Hepatocyte (in vitro differentiated cells): Measurements from ENCODE around the gene CELF5. TPM values are rescaled to one million over a fixed set of nuclear protein-coding genes. Genes with fewer than 3 reads are reported as not detected.

Source experiments
- DNase-seq: peaks from one replicate; pipeline ENCODE4 v3.0.0-alpha.2; 2016; ENCODE audit warnings: low spot score
- H2AFZ ChIP-seq: fragments of 200-600 bp; sonication (generic); 2 replicates; pipeline ENCODE4 v1.6.0; 2016; ENCODE audit warnings: antibody characterized with exemption, mild to moderate bottlenecking
- H3K27ac ChIP-seq: fragments of 200-600 bp; sonication (generic); 2 replicates; pipeline ENCODE4 v1.5.1; 2016; ENCODE audit warnings: mild to moderate bottlenecking
- H3K27me3 ChIP-seq: fragments of 200-600 bp; sonication (generic); 2 replicates; pipeline ENCODE4 v1.6.1; 2016
- H3K36me3 ChIP-seq: fragments of 200-600 bp; sonication (generic); replicated peaks from 2 replicates; pipeline ENCODE4 v1.5.1; 2016; ENCODE audit warnings: low read depth; ENCODE audit not compliant: insufficient read depth
- H3K4me1 ChIP-seq: fragments of 200-600 bp; sonication (generic); 2 replicates; pipeline ENCODE4 v1.5.1; 2016; ENCODE audit warnings: mild to moderate bottlenecking, moderate library complexity; ENCODE audit not compliant: insufficient read depth
- H3K4me2 ChIP-seq: fragments of 200-600 bp; sonication (generic); 2 replicates; pipeline ENCODE4 v1.6.0; 2016
- H3K4me3 ChIP-seq: fragments of 200-600 bp; sonication (generic); 2 replicates; pipeline ENCODE4 v1.5.1; 2016; ENCODE audit warnings: mild to moderate bottlenecking
- H3K79me2 ChIP-seq: fragments of 200-600 bp; sonication (generic); 2 replicates; pipeline ENCODE4 v1.6.0; 2017; ENCODE audit warnings: mild to moderate bottlenecking
- H3K9me2 ChIP-seq: fragments of 200-600 bp; sonication (generic); replicated peaks from 2 replicates; pipeline ENCODE4 v1.6.0; 2017; ENCODE audit warnings: mild to moderate bottlenecking; ENCODE audit not compliant: insufficient read depth
- H3K9me3 ChIP-seq: fragments of 200-600 bp; sonication (generic); 2 replicates; pipeline ENCODE4 v1.5.1; 2016; ENCODE audit warnings: low read depth, mild to moderate bottlenecking
- H4K20me1 ChIP-seq: fragments of 200-600 bp; sonication (generic); 2 replicates; pipeline ENCODE4 v1.6.0; 2016; ENCODE audit warnings: mild to moderate bottlenecking; ENCODE audit not compliant: insufficient read depth, poor library complexity, severe bottlenecking
- EZH2 ChIP-seq: fragments of 200-600 bp; sonication (generic); IDR thresholded peaks from 2 replicates; pipeline ENCODE4 v1.6.1; 2016; ENCODE audit warnings: antibody characterized with exemption, mild to moderate bottlenecking, borderline replicate concordance
- EZH2phosphoT487 ChIP-seq: fragments of 200-600 bp; sonication (generic); IDR thresholded peaks from one replicate; pipeline ENCODE4 v1.6.1; 2018; ENCODE audit warnings: antibody characterized with exemption, mild to moderate bottlenecking, low read depth, moderate library complexity; ENCODE audit not compliant: unreplicated experiment, severe bottlenecking
- WGBS: methylation state at CpG from one replicate; pipeline ENCODE4 v1.1.6; 2016; ENCODE audit warnings: low lambda C conversion rate; ENCODE audit errors: missing lambda C conversion rate; 5-methylcytosine and 5-hydroxymethylcytosine counted together
- polyA plus RNA-seq: library from polyadenylated mRNA; unstranded; fragments of >200 nt; fragmentation: Nextera tagmentation; extraction: Ambion mirVana; gene quantifications from 2 replicates; pipeline ENCODE4 v1.2.1, GENCODE V29; 2016
- total RNA-seq: library from RNA; depleted of rRNA; stranded (reverse); fragments of >200 nt; gene quantifications from 2 replicates; pipeline ENCODE4 v1.2.3, GENCODE V29; 2014
- TF ChIP-seq, protein P1 (sequence below): fragments of 200-600 bp; sonication (generic); IDR thresholded peaks from 2 replicates; pipeline ENCODE4 v1.5.1; 2016; ENCODE audit warnings: antibody characterized with exemption, mild to moderate bottlenecking; ENCODE audit not compliant: poor library complexity

CELF5 gene
- total and polyA plus RNA-seq, 2 experiments from 2014 or later, result 0.03 to 0.17 TPM

- Histone ChIP-seq H3K27ac (no peak overlapping the region), H3K79me2 (no peaks in the 10 kb centered on the region), H3K9me3 (no peaks in the 10 kb centered on the region), H3K4me3 (no peak overlapping the region), H3K36me3 (no peaks in the 10 kb centered on the region), H3K27me3 (peaks cover 9% of the 10 kb centered on the region), H2AFZ (no peak overlapping the region), H4K20me1 (no peaks in the 10 kb centered on the region), H3K9me2 (no peaks in the 10 kb centered on the region), H3K4me2 (peak overlapping the region; percentile 57), H3K4me1 (peaks cover 2% of the 10 kb centered on the region)
- TF ChIP-seq EZH2phosphoT487 (no peak), EZH2 (no peak)
- TF ChIP-seq, protein P1, sequence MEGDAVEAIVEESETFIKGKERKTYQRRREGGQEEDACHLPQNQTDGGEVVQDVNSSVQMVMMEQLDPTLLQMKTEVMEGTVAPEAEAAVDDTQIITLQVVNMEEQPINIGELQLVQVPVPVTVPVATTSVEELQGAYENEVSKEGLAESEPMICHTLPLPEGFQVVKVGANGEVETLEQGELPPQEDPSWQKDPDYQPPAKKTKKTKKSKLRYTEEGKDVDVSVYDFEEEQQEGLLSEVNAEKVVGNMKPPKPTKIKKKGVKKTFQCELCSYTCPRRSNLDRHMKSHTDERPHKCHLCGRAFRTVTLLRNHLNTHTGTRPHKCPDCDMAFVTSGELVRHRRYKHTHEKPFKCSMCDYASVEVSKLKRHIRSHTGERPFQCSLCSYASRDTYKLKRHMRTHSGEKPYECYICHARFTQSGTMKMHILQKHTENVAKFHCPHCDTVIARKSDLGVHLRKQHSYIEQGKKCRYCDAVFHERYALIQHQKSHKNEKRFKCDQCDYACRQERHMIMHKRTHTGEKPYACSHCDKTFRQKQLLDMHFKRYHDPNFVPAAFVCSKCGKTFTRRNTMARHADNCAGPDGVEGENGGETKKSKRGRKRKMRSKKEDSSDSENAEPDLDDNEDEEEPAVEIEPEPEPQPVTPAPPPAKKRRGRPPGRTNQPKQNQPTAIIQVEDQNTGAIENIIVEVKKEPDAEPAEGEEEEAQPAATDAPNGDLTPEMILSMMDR, result no peak
- peak; percentile 72 for DNase-seq
- 0% methylated on average over 1 of the region's 11 CpGs for WGBS
These were observed 51.9 kb downstream of the CELF5 start for GRCh38 chr19:3276341-3276799.

- DNase-seq, result no peak
- no peak overlapping the region for H3K4me2 ChIP-seq
- no peaks in the 10 kb centered on the region for H3K79me2 ChIP-seq
- H2AFZ ChIP-seq, result no peak overlapping the region
- peaks cover 2% of the 10 kb centered on the region for H3K4me1 ChIP-seq
- no peaks in the 10 kb centered on the region for H3K36me3 ChIP-seq
- TF ChIP-seq EZH2 (no peak), EZH2phosphoT487 (no peak)
- TF ChIP-seq, protein P1, result no peak
- no peaks in the 10 kb centered on the region for H3K9me2 ChIP-seq
- H3K4me3 ChIP-seq, result no peak overlapping the region
- 71% methylated on average over 5 of the region's 5 CpGs for WGBS
- peaks cover 9% of the 10 kb centered on the region for H3K27me3 ChIP-seq
- no peaks in the 10 kb centered on the region for H3K9me3 ChIP-seq
- no peaks in the 10 kb centered on the region for H4K20me1 ChIP-seq
- no peak overlapping the region for H3K27ac ChIP-seq
These were observed 53.2 kb downstream of the CELF5 start for GRCh38 chr19:3277649-3278048.

DNA sequence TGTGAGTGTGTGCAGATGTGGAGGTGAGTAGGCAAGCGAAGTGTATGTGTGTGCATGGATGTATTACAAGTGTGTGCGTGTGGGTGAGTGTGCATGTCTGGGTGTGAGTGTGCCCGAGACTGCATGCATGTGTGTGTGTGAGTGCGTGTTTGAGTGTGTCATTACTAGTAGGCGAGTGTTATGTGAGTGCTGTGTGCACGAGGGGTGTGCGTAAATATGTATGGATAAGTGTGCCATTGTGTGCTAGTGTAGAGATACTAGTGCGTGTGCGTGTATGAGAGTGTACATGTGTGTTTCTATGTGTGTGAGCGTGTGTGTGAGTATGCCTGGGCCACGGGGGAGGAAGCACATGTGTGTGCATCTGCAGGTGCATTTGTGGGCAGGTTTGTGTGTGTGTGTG, 53.8 kb downstream of the CELF5 start:
- H4K20me1 ChIP-seq, result no peaks in the 10 kb centered on the region
- no peaks in the 10 kb centered on the region for H3K79me2 ChIP-seq
- no peaks in the 10 kb centered on the region for H3K9me3 ChIP-seq
- H3K27ac ChIP-seq, result no peak overlapping the region
- WGBS, result 92% methylated on average over 11 of the region's 11 CpGs
- no peak overlapping the region for H3K4me3 ChIP-seq
- peaks cover 9% of the 10 kb centered on the region for H3K27me3 ChIP-seq
- no peak overlapping the region for H2AFZ ChIP-seq
- H3K9me2 ChIP-seq, result no peaks in the 10 kb centered on the region
- TF ChIP-seq EZH2phosphoT487 (no peak), EZH2 (no peak)
- TF ChIP-seq, protein P1, result no peak
- no peak overlapping the region for H3K4me2 ChIP-seq
- H3K36me3 ChIP-seq, result no peaks in the 10 kb centered on the region
- no peak for DNase-seq
- H3K4me1 ChIP-seq, result peaks cover 2% of the 10 kb centered on the region

- H3K4me1 ChIP-seq, result peaks cover 2% of the 10 kb centered on the region
- H4K20me1 ChIP-seq, result no peaks in the 10 kb centered on the region
- H3K9me2 ChIP-seq, result no peaks in the 10 kb centered on the region
- no peaks in the 10 kb centered on the region for H3K9me3 ChIP-seq
- no peak overlapping the region for H2AFZ ChIP-seq
- WGBS, result 90% methylated on average over 5 of the region's 5 CpGs
- H3K4me3 ChIP-seq, result no peak overlapping the region
- H3K27ac ChIP-seq, result no peak overlapping the region
- peaks cover 11% of the 10 kb centered on the region for H3K27me3 ChIP-seq
- H3K4me2 ChIP-seq, result no peak overlapping the region
- H3K36me3 ChIP-seq, result no peaks in the 10 kb centered on the region
- H3K79me2 ChIP-seq, result no peaks in the 10 kb centered on the region
- DNase-seq, result no peak
- TF ChIP-seq, protein P1, result no peak
- no peak for TF ChIP-seq EZH2
- no peak for TF ChIP-seq EZH2phosphoT487
These were observed 54.3 kb downstream of the CELF5 start for GRCh38 chr19:3278749-3279148.
